Hepatocyte (in vitro differentiated cells): ENCODE data around the gene GAB1. TPM values are rescaled to one million over a fixed set of nuclear protein-coding genes. Genes with fewer than 3 reads are reported as not detected.

ENCODE experiments used
- DNase-seq: peaks from one replicate; pipeline ENCODE4 v3.0.0-alpha.2; 2016; ENCODE audit warnings: low spot score
- H2AFZ ChIP-seq: fragments of 200-600 bp; sonication (generic); 2 replicates; pipeline ENCODE4 v1.6.0; 2016; ENCODE audit warnings: antibody characterized with exemption, mild to moderate bottlenecking
- H3K27ac ChIP-seq: fragments of 200-600 bp; sonication (generic); 2 replicates; pipeline ENCODE4 v1.5.1; 2016; ENCODE audit warnings: mild to moderate bottlenecking
- H3K27me3 ChIP-seq: fragments of 200-600 bp; sonication (generic); 2 replicates; pipeline ENCODE4 v1.6.1; 2016
- H3K36me3 ChIP-seq: fragments of 200-600 bp; sonication (generic); replicated peaks from 2 replicates; pipeline ENCODE4 v1.5.1; 2016; ENCODE audit warnings: low read depth; ENCODE audit not compliant: insufficient read depth
- H3K4me1 ChIP-seq: fragments of 200-600 bp; sonication (generic); 2 replicates; pipeline ENCODE4 v1.5.1; 2016; ENCODE audit warnings: mild to moderate bottlenecking, moderate library complexity; ENCODE audit not compliant: insufficient read depth
- H3K4me2 ChIP-seq: fragments of 200-600 bp; sonication (generic); 2 replicates; pipeline ENCODE4 v1.6.0; 2016
- H3K4me3 ChIP-seq: fragments of 200-600 bp; sonication (generic); 2 replicates; pipeline ENCODE4 v1.5.1; 2016; ENCODE audit warnings: mild to moderate bottlenecking
- H3K79me2 ChIP-seq: fragments of 200-600 bp; sonication (generic); 2 replicates; pipeline ENCODE4 v1.6.0; 2017; ENCODE audit warnings: mild to moderate bottlenecking
- H3K9me2 ChIP-seq: fragments of 200-600 bp; sonication (generic); replicated peaks from 2 replicates; pipeline ENCODE4 v1.6.0; 2017; ENCODE audit warnings: mild to moderate bottlenecking; ENCODE audit not compliant: insufficient read depth
- H3K9me3 ChIP-seq: fragments of 200-600 bp; sonication (generic); 2 replicates; pipeline ENCODE4 v1.5.1; 2016; ENCODE audit warnings: low read depth, mild to moderate bottlenecking
- H4K20me1 ChIP-seq: fragments of 200-600 bp; sonication (generic); 2 replicates; pipeline ENCODE4 v1.6.0; 2016; ENCODE audit warnings: mild to moderate bottlenecking; ENCODE audit not compliant: insufficient read depth, poor library complexity, severe bottlenecking
- EZH2 ChIP-seq: fragments of 200-600 bp; sonication (generic); IDR thresholded peaks from 2 replicates; pipeline ENCODE4 v1.6.1; 2016; ENCODE audit warnings: antibody characterized with exemption, mild to moderate bottlenecking, borderline replicate concordance
- EZH2phosphoT487 ChIP-seq: fragments of 200-600 bp; sonication (generic); IDR thresholded peaks from one replicate; pipeline ENCODE4 v1.6.1; 2018; ENCODE audit warnings: antibody characterized with exemption, mild to moderate bottlenecking, low read depth, moderate library complexity; ENCODE audit not compliant: unreplicated experiment, severe bottlenecking
- WGBS: methylation state at CpG from one replicate; pipeline ENCODE4 v1.1.6; 2016; ENCODE audit warnings: low lambda C conversion rate; ENCODE audit errors: missing lambda C conversion rate; 5-methylcytosine and 5-hydroxymethylcytosine counted together
- polyA plus RNA-seq: library from polyadenylated mRNA; unstranded; fragments of >200 nt; fragmentation: Nextera tagmentation; extraction: Ambion mirVana; gene quantifications from 2 replicates; pipeline ENCODE4 v1.2.1, GENCODE V29; 2016
- total RNA-seq: library from RNA; depleted of rRNA; stranded (reverse); fragments of >200 nt; gene quantifications from 2 replicates; pipeline ENCODE4 v1.2.3, GENCODE V29; 2014
- TF ChIP-seq, protein P1 (sequence below): fragments of 200-600 bp; sonication (generic); IDR thresholded peaks from 2 replicates; pipeline ENCODE4 v1.5.1; 2016; ENCODE audit warnings: antibody characterized with exemption, mild to moderate bottlenecking; ENCODE audit not compliant: poor library complexity

The GAB1 gene
- total and polyA plus RNA-seq, 2 experiments from 2014 or later: 10.9 to 30.7 TPM

DNA sequence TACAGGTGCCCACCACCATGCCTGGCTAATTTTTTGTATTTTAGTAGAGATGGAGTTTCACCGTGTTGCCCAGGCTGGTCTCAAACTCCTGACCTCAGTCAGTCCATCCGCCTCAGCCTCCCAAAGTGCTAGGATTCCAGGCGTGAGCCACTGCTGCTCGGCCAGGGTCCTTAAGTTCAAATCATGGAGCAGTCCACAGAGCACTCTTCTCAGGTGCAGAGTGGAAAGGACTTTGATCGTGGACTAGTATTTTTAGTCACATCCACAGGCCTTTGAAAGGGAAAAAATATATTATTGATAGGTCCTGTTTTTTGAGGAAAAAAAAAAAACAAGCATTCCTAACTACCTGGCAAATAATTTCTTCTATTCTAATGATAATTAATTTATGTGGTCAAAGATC is 31.2 kb downstream of the GAB1 start:
- Histone ChIP-seq H3K4me1 (no peaks in the 10 kb centered on the region), H3K9me2 (no peaks in the 10 kb centered on the region), H3K27ac (no peak overlapping the region), H3K36me3 (no peaks in the 10 kb centered on the region), H2AFZ (no peak overlapping the region), H3K4me3 (no peak overlapping the region), H3K4me2 (no peak overlapping the region), H3K27me3 (no peaks in the 10 kb centered on the region), H3K79me2 (peaks cover 88% of the 10 kb centered on the region), H4K20me1 (peaks cover 2% of the 10 kb centered on the region), H3K9me3 (no peaks in the 10 kb centered on the region)
- WGBS: 92% methylated on average over 5 of the region's 5 CpGs
- no peak for DNase-seq
- no peak for TF ChIP-seq EZH2
- TF ChIP-seq, protein P1, sequence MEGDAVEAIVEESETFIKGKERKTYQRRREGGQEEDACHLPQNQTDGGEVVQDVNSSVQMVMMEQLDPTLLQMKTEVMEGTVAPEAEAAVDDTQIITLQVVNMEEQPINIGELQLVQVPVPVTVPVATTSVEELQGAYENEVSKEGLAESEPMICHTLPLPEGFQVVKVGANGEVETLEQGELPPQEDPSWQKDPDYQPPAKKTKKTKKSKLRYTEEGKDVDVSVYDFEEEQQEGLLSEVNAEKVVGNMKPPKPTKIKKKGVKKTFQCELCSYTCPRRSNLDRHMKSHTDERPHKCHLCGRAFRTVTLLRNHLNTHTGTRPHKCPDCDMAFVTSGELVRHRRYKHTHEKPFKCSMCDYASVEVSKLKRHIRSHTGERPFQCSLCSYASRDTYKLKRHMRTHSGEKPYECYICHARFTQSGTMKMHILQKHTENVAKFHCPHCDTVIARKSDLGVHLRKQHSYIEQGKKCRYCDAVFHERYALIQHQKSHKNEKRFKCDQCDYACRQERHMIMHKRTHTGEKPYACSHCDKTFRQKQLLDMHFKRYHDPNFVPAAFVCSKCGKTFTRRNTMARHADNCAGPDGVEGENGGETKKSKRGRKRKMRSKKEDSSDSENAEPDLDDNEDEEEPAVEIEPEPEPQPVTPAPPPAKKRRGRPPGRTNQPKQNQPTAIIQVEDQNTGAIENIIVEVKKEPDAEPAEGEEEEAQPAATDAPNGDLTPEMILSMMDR: no peak
- no peak for TF ChIP-seq EZH2phosphoT487

DNA sequence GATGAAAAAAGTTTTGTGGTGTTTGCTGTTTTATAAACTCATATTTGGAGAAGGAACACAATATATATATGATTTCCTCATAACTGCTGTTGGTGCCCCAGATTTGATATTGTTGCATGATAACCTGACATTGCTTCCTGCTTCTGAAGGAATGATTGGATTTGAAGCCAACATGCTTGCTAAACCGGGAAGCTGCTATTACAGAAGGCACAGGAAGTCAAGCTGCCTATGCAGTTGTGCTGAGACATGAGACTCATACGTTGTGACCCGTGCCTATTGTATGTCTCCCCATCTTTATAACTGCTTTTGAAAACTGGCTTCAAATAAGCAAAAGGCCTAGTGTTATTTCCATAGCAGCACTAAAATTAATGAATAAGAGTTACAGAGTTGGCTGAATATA is 32.9 kb downstream of the GAB1 start:
- Histone ChIP-seq H3K4me2 (no peak overlapping the region), H4K20me1 (peaks cover 2% of the 10 kb centered on the region), H2AFZ (no peak overlapping the region), H3K4me1 (no peaks in the 10 kb centered on the region), H3K79me2 (peaks cover 88% of the 10 kb centered on the region), H3K9me2 (no peaks in the 10 kb centered on the region), H3K36me3 (no peaks in the 10 kb centered on the region), H3K27ac (no peak overlapping the region), H3K9me3 (no peaks in the 10 kb centered on the region), H3K4me3 (no peak overlapping the region), H3K27me3 (no peaks in the 10 kb centered on the region)
- 92% methylated on average over 3 of the region's 3 CpGs for WGBS
- no peak for TF ChIP-seq EZH2phosphoT487
- TF ChIP-seq, protein P1: no peak
- TF ChIP-seq EZH2: no peak
- DNase-seq: no peak

DNA sequence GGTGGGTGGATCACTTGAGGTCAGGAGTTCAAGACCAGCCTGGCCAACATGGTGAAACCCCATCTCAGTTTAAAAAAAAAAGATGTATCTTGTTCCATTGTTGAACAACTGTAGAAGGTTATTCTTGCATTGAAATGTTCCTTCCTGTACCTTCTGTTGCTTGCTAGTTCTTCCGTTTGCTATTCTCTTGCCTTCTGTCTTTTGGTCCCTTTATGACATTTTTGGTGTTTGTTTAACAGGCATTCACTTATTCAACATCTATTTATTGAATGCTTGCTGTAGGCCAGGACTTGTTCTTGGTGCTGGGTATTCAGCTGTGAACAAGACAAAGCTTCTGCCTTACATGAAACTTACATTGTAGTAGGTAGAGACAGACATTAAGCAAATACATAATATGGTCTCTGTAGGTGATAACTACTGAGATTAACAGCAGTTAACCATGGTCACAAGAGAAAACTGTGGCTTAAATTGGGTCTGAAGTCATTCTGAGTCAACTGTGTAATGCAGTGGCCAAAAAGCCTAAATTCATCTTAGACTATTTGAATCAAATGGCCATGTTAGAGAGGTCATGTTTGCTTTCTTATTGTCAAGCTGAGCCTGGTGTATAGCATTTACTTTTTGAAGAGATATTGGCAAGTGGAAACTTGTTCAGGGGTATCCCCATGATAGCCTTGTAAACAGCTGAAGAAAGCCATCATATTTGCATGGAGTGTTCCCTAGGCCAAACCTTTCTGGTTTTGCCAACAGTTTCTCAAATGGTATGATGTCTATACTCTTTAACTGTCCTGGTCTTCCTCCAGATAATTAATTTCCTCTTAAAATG is 35.6 kb downstream of the GAB1 start:
- Histone ChIP-seq H3K79me2 (peaks cover 92% of the 10 kb centered on the region), H3K4me1 (peaks cover 18% of the 10 kb centered on the region), H3K27ac (no peak overlapping the region), H2AFZ (no peak overlapping the region), H4K20me1 (peaks cover 9% of the 10 kb centered on the region), H3K36me3 (no peaks in the 10 kb centered on the region), H3K27me3 (no peaks in the 10 kb centered on the region), H3K4me2 (no peak overlapping the region), H3K4me3 (no peak overlapping the region), H3K9me3 (no peaks in the 10 kb centered on the region), H3K9me2 (no peaks in the 10 kb centered on the region)
- WGBS: 91% methylated on average over 1 of the region's 1 CpG
- TF ChIP-seq, protein P1: no peak
- TF ChIP-seq EZH2phosphoT487 (no peak), EZH2 (no peak)
- no peak for DNase-seq
